Neural progenitor cell (in vitro differentiated cells): ENCODE measurements around the gene FBN2. TPM values are rescaled to one million over a fixed set of nuclear protein-coding genes. Genes with fewer than 3 reads are reported as not detected.

Experiments
- DNase-seq: peaks from one replicate; pipeline ENCODE4 v3.0.0-alpha.2; 2016; ENCODE audit warnings: low spot score
- H2AFZ ChIP-seq: fragments of 200-600 bp; sonication (generic); replicated peaks from 2 replicates; pipeline ENCODE4 v1.6.1; 2016; ENCODE audit warnings: antibody characterized with exemption
- H3F3A ChIP-seq: fragments of 200-600 bp; sonication (generic); 2 replicates; pipeline ENCODE4 v1.6.1; 2016; ENCODE audit warnings: antibody characterized with exemption, low read depth
- H3K27ac ChIP-seq: fragments of 200-600 bp; sonication (generic); 2 replicates; pipeline ENCODE4 v1.5.1; 2016; ENCODE audit warnings: mild to moderate bottlenecking
- H3K27me3 ChIP-seq: fragments of 200-600 bp; sonication (generic); 2 replicates; pipeline ENCODE4 v1.6.1; 2016; ENCODE audit warnings: mild to moderate bottlenecking, moderate library complexity
- H3K36me3 ChIP-seq: fragments of 200-600 bp; sonication (generic); 2 replicates; pipeline ENCODE4 v1.5.1; 2016
- H3K4me1 ChIP-seq: fragments of 200-600 bp; sonication (generic); 2 replicates; pipeline ENCODE4 v1.6.1; 2016; ENCODE audit warnings: mixed run types
- H3K4me2 ChIP-seq: fragments of 200-600 bp; sonication (generic); 2 replicates; pipeline ENCODE4 v1.6.1; 2016
- H3K4me3 ChIP-seq: fragments of 200-600 bp; sonication (generic); 2 replicates; pipeline ENCODE4 v1.5.1; 2016
- H3K79me2 ChIP-seq: fragments of 200-600 bp; sonication (generic); 2 replicates; pipeline ENCODE4 v1.6.1; 2016; ENCODE audit warnings: low read depth
- H3K9ac ChIP-seq: fragments of 200-600 bp; sonication (generic); 2 replicates; pipeline ENCODE4 v1.6.1; 2016
- H3K9me3 ChIP-seq: fragments of 200-600 bp; sonication (generic); 2 replicates; pipeline ENCODE4 v1.5.1; 2016; ENCODE audit warnings: low read depth
- H4K20me1 ChIP-seq: fragments of 200-600 bp; sonication (generic); 2 replicates; pipeline ENCODE4 v1.6.1; 2016; ENCODE audit warnings: low read depth
- H3K27ac Mint-ChIP-seq: 3 replicates; pipeline ENCODE4 v1.8.0; 2021; ENCODE audit warnings: mixed read lengths
- H3K27me3 Mint-ChIP-seq: 2 replicates; pipeline ENCODE4 v1.8.0; 2022; ENCODE audit warnings: low read depth, mild to moderate bottlenecking, inconsistent platforms, moderate library complexity, mixed read lengths; ENCODE audit not compliant: insufficient read depth
- H3K36me3 Mint-ChIP-seq: 3 replicates; pipeline ENCODE4 v1.8.0; 2021; ENCODE audit warnings: mixed read lengths
- H3K4me1 Mint-ChIP-seq: 3 replicates; pipeline ENCODE4 v1.8.0; 2021; ENCODE audit warnings: mixed read lengths
- H3K4me3 Mint-ChIP-seq: 3 replicates; pipeline ENCODE4 v1.8.0; 2021; ENCODE audit warnings: mild to moderate bottlenecking, moderate library complexity, mixed read lengths
- H3K9me3 Mint-ChIP-seq: 3 replicates; pipeline ENCODE4 v1.8.0; 2020; ENCODE audit warnings: mixed read lengths
- CTCF ChIP-seq: fragments of 200-600 bp; sonication (generic); IDR thresholded peaks from 2 replicates; pipeline ENCODE4 v1.5.1; 2017; ENCODE audit warnings: antibody characterized with exemption, mild to moderate bottlenecking
- EZH2 ChIP-seq: fragments of 200-600 bp; sonication (generic); IDR thresholded peaks from 2 replicates; pipeline ENCODE4 v1.6.1; 2017; ENCODE audit warnings: antibody characterized with exemption, mild to moderate bottlenecking, moderate library complexity
- EZH2phosphoT487 ChIP-seq: fragments of 200-600 bp; sonication (generic); IDR thresholded peaks from 2 replicates; pipeline ENCODE4 v1.6.1; 2017; ENCODE audit warnings: antibody characterized with exemption
- total RNA-seq: library from RNA; depleted of rRNA; stranded (reverse); fragments of >200 nt; gene quantifications from 2 replicates; pipeline ENCODE4 v1.2.3, GENCODE V29; 2015; ENCODE audit warnings: low replicate concordance

The FBN2 gene
- total RNA-seq, 1 donor from 2014 or later = 88.1 TPM

GRCh38 chr5:128343168-128343567, 194.9 kb downstream of the FBN2 start:
- Histone ChIP-seq H3K9ac (no peak overlapping the region), H3K9me3 (no peaks in the 10 kb centered on the region), H3K4me2 (no peak overlapping the region), H2AFZ (no peak overlapping the region), H3K4me1 (no peaks in the 10 kb centered on the region), H3K36me3 (peaks cover 11% of the 10 kb centered on the region), H3K27ac (no peak overlapping the region), H3K4me3 (no peak overlapping the region), H3K79me2 (no peaks in the 10 kb centered on the region), H3F3A (no peaks in the 10 kb centered on the region), H4K20me1 (no peaks in the 10 kb centered on the region), H3K27me3 (no peaks in the 10 kb centered on the region)
- H3K27ac Mint-ChIP-seq = no peak overlapping the region
- H3K27me3 Mint-ChIP-seq = no peaks in the 10 kb centered on the region
- no peak overlapping the region for H3K4me3 Mint-ChIP-seq
- H3K4me1 Mint-ChIP-seq = no peaks in the 10 kb centered on the region
- no peaks in the 10 kb centered on the region for H3K9me3 Mint-ChIP-seq
- no peak for TF ChIP-seq EZH2phosphoT487
- no peak for TF ChIP-seq CTCF
- no peak for TF ChIP-seq EZH2
- peaks cover 36% of the 10 kb centered on the region for H3K36me3 Mint-ChIP-seq
- no peak for DNase-seq

GRCh38 chr5:128341056-128341455, 197.0 kb downstream of the FBN2 start:
- Mint-ChIP-seq H3K27me3 (no peaks in the 10 kb centered on the region), H3K4me3 (no peak overlapping the region), H3K4me1 (no peaks in the 10 kb centered on the region), H3K9me3 (no peaks in the 10 kb centered on the region), H3K27ac (no peak overlapping the region), H3K36me3 (peaks cover 37% of the 10 kb centered on the region)
- no peak for DNase-seq
- TF ChIP-seq CTCF (no peak), EZH2phosphoT487 (no peak), EZH2 (no peak)
- Histone ChIP-seq H3K4me3 (no peak overlapping the region), H3K27me3 (no peaks in the 10 kb centered on the region), H3K9ac (no peak overlapping the region), H2AFZ (no peak overlapping the region), H3K36me3 (peaks cover 14% of the 10 kb centered on the region), H3F3A (no peaks in the 10 kb centered on the region), H3K4me2 (no peak overlapping the region), H3K9me3 (no peaks in the 10 kb centered on the region), H3K27ac (no peak overlapping the region), H3K79me2 (no peaks in the 10 kb centered on the region), H3K4me1 (no peaks in the 10 kb centered on the region), H4K20me1 (no peaks in the 10 kb centered on the region)

- H3K4me3 ChIP-seq = no peak overlapping the region
- H3K27me3 ChIP-seq = no peaks in the 10 kb centered on the region
- H3K9me3 Mint-ChIP-seq = no peaks in the 10 kb centered on the region
- no peaks in the 10 kb centered on the region for H3K27me3 Mint-ChIP-seq
- TF ChIP-seq EZH2 (no peak), CTCF (no peak), EZH2phosphoT487 (no peak)
- H3K4me3 Mint-ChIP-seq = no peak overlapping the region
- DNase-seq = no peak
- peaks cover 14% of the 10 kb centered on the region for H3K36me3 ChIP-seq
- H3K36me3 Mint-ChIP-seq = peaks cover 37% of the 10 kb centered on the region
- no peaks in the 10 kb centered on the region for H3K9me3 ChIP-seq
- no peaks in the 10 kb centered on the region for H4K20me1 ChIP-seq
- no peak overlapping the region for H3K4me2 ChIP-seq
- H3K4me1 Mint-ChIP-seq = no peaks in the 10 kb centered on the region
- H3F3A ChIP-seq = no peaks in the 10 kb centered on the region
- H3K4me1 ChIP-seq = no peaks in the 10 kb centered on the region
- no peak overlapping the region for H3K27ac Mint-ChIP-seq
- H3K9ac ChIP-seq = no peak overlapping the region
- no peak overlapping the region for H2AFZ ChIP-seq
- H3K27ac ChIP-seq = no peak overlapping the region
- no peaks in the 10 kb centered on the region for H3K79me2 ChIP-seq
Observed at GRCh38 chr5:128340648-128341047, 197.4 kb downstream of the FBN2 start.
